HG02970 (cell line): Measurements from ENCODE around the gene GNL3L.
"Not testable (repeated sequence)": the region's sequence is repeated elsewhere in the genome, so short reads cannot be mapped to it uniquely, and the experiment has no call there.

Experiments used
- ATAC-seq: cut with Tn5 transposase; IDR thresholded peaks from one replicate; pipeline ENCODE4 v1.9.1; 2021; ENCODE audit warnings: mild to moderate bottlenecking, moderate library complexity, moderate number of reproducible peaks; ENCODE audit not compliant: unreplicated experiment, low FRiP score

GNL3L gene

DNA sequence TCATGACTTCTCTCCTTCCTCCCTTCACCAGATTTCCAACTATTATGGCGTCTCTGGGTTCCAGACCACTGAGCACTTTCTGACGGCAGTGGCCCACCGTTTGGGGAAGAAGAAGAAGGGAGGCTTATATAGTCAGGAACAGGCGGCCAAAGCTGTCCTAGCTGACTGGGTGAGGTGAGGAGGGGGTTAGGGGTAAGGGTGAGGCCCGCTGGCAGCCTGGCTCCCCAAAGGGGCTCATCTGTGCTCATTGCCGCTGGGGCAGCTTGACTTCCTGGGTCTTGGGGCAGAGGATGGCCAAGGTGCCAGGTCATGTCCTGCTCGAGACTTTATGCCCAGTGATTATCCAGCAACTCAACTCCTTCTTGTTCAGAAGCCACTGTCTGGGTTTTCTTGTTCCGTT lies 21.8 kb downstream of the GNL3L start:
- no peak for ATAC-seq

DNA sequence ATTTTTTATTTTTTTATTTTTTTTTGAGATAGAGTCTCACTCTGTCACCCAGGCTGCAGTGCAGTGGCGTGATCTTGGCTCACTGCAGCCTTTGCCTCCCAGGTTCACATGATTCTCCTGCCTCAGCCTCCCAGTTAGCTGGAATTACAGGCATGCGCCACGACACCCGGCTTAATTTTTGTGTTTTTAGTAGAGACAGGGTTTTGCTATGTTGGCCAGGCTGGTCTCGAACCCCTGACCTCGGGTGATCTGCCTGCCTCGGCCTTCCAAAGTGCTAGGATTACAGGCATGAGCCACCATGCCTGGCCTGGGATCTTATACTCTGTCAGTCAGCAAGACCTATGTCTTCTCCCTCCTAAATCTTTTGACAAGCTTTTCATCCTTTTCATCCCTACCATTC lies 25.0 kb downstream of the GNL3L start:
- not testable (repeated sequence) for ATAC-seq

DNA sequence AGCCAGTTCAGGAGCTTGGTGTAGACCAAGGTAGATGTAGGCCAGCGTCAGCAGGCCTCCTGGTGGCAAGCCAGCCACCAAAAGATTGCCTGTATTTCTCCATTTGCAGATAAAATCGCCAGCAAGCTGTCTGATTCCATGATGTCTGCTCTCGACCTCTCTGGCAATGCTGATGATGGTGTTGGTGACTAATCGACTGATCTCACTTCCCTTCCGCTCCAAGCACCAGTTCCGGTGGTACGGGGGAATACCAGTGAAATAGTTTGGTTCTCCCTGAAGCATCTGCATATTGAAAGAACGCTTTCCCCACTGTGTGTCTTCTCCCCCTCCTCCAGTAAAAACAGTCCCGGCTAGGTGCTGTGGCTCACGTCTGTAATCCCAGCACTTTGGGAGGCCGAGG lies 30.4 kb downstream of the GNL3L start:
- no peak for ATAC-seq

DNA sequence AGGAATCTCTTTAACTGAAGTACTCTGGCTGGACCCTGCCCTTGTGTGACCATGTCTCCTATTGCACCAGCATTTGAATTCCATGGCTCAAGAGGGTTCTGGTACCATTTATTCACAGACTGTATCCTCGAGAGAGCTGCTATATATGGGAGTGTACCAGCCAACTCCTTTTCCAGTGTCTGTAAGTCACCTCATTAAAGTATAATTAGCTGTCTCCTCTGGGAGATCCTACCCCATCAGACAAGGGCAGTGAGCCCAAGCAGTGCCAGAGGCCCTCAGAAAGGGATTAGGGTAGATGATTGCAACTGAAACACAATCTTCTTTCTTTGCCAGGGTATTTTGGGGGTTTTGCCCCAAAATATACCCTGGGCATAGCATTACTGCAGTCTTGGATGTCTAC lies 31.6 kb downstream of the GNL3L start:
- no peak for ATAC-seq

DNA sequence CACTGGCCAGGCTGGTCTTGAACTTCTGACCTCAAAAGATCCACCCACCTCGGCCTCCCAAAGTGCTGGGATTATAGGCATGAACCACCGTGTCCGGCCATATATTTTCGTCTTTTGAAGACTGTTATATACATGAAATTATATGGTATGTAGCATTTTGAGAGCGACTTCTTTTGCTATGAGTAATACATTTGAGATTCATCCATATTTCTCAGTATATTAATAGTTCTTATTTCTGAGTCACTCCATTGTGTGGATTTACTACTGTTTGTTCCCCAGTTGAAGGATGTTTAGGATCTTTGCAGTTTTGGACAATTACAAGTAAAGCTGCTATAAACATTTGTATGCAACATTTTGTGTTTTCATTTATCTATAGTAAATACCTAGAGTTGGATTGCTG lies 34.9 kb downstream of the GNL3L start:
- ATAC-seq: no peak

DNA sequence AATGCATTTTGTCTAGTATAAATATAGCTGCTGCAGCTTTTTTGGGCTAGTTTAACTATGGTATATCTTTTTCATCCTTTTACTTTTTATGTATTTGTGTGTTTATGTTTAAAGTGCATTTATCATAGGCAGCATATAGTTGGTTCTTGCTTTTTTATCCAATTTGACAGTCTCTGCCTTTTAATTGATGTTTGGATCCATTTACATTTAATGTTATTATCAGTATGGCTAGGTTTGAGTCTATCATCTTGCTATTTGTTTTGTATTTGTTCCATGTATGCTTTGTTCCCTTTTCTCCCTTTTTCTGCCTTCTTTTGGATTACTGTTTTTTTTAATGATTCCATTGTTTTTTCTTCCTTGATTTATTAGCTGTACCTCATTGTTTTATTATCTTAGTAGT lies 40.3 kb downstream of the GNL3L start:
- ATAC-seq: no peak

DNA sequence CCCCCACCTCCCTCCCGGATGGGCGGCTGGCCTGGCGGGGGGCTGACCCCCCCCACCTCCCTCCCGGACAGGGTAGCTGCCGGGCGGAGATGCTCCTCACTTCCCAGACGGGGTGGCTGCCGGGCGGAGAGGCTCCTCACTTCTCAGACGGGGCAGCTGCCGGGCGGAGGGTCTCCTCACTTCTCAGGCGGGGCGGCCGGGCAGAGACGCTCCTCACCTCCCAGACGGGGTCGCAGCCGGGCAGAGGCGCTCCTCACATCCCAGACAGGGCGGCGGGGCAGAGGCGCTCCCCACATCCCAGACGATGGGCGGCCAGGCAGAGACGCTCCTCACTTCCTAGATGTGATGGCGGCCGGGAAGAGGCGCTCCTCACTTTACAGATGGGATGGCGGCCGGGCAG lies 42.6 kb downstream of the GNL3L start:
- not testable (repeated sequence) for ATAC-seq

DNA sequence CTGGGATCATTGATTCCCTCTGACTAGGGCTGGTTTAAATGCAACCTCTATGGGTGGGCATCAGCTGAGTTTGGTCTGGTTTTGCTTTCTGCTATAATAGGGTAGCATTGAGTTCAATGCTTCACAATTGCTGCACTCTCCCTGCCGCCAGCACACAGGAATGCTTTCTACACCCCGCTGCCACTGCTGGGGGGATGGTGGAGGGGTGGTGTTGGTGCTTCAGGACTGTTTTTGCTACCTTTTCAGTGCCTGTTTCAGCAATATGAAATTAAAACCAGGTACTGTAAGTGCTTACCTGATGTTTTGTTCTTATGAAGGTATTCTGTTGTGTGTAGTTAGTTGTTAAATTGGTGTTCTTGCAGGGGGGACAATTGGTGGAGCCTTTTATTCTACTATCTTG lies 67.7 kb downstream of the GNL3L start:
- ATAC-seq: no peak

DNA sequence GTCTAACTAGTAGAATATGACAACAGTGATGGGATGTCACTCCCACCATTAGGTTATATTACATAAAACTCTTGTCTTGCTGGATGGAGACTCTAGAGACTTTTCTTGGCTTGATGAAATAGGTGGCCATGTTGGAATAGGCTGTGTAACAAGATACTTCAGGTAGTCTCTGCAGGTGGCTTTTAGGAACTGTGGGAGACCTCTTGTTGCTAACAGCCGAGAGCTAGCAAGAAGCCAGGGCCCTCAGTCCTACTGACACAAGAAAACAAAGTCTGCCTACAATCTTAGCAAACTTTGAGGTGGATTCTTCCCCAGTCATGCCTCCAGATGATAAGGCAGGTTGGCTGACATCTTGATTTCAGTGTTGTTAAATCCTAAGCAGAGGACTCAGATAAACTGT lies 72.5 kb downstream of the GNL3L start:
- no peak for ATAC-seq
